HUES64 (cell line): ENCODE data around the gene KLHL29.

ENCODE experiments used
- H3K27ac ChIP-seq: 2 replicates; pipeline ENCODE4 v1.7.0; 2013; ENCODE audit warnings: low read depth, low read length, inconsistent platforms
- H3K27me3 ChIP-seq: 2 replicates; pipeline ENCODE4 v1.6.1; 2013; ENCODE audit warnings: mild to moderate bottlenecking, low read length; ENCODE audit not compliant: insufficient read depth
- H3K36me3 ChIP-seq: 2 replicates; pipeline ENCODE4 v1.6.1; 2013; ENCODE audit warnings: mild to moderate bottlenecking, low read length; ENCODE audit not compliant: insufficient read depth
- H3K4me1 ChIP-seq: 2 replicates; pipeline ENCODE4 v1.6.1; 2013; ENCODE audit warnings: mild to moderate bottlenecking, low read length, moderate library complexity; ENCODE audit not compliant: insufficient read depth
- H3K4me3 ChIP-seq: 2 replicates; pipeline ENCODE4 v1.5.1; 2013; ENCODE audit warnings: mild to moderate bottlenecking, low read length, moderate library complexity
- H3K9ac ChIP-seq: 2 replicates; pipeline ENCODE4 v1.6.1; 2013; ENCODE audit warnings: mild to moderate bottlenecking, low read depth, low read length
- H3K9me3 ChIP-seq: 2 replicates; pipeline ENCODE4 v1.6.1; 2013; ENCODE audit warnings: low read depth, low read length; ENCODE audit not compliant: insufficient read depth
- WGBS: fragments of 150-250, 120-280 bp; methylation state at CpG from one replicate; pipeline ENCODE4 v1.1.7; 2013; ENCODE audit warnings: missing lambda C conversion rate; 5-methylcytosine and 5-hydroxymethylcytosine counted together

The KLHL29 gene

DNA sequence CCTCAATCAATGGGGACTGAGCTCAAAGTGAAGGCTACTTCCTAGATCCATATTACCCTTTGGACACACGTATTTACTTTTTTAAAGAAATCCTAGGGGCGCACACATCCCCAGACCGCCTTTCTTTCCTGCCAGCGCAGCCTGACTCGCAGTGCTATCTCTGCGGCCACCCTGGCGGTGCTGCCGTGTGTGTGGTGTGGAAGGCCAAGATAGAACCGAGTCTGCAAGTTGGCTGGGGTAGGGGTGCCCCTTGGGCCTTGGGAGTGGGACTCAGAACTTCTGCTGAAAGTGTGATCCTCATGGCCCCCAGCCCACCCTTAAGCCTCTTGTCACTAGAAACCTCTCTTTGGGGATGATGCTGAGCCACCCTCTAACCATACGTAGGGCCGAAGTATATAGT lies 143.7 kb downstream of the KLHL29 start:
- H3K27ac ChIP-seq = no peak overlapping the region
- H3K36me3 ChIP-seq = no peaks in the 10 kb centered on the region
- H3K9ac ChIP-seq = no peak overlapping the region
- H3K27me3 ChIP-seq = no peaks in the 10 kb centered on the region
- H3K4me1 ChIP-seq = peaks cover 18% of the 10 kb centered on the region
- 95% methylated on average over 11 of the region's 11 CpGs for WGBS
- no peak overlapping the region for H3K4me3 ChIP-seq
- no peaks in the 10 kb centered on the region for H3K9me3 ChIP-seq

DNA sequence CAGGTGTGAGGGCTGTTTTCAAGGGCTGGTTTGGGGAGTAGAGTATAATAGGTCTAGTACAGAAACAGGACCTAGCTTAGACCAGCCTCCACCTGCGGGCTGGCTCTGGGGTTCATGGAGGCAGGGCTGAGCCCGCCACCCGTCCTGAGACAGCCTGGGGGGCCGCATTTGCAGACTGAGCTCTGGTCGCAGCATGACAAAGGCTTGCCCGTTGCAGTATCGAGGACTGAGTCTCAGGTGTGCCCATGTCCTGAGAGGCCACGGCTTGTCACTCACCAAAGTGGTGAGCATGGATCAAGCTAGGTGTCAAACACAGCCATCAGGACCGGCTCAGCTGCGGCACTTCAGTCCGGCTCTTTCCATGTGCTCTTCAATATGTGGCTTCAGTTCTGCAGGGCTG lies 144.7 kb downstream of the KLHL29 start:
- H3K9ac ChIP-seq = no peak overlapping the region
- peaks cover 23% of the 10 kb centered on the region for H3K4me1 ChIP-seq
- no peaks in the 10 kb centered on the region for H3K9me3 ChIP-seq
- 93% methylated on average over 11 of the region's 11 CpGs for WGBS
- no peaks in the 10 kb centered on the region for H3K36me3 ChIP-seq
- no peak overlapping the region for H3K27ac ChIP-seq
- no peaks in the 10 kb centered on the region for H3K27me3 ChIP-seq
- no peak overlapping the region for H3K4me3 ChIP-seq

GRCh38 chr2:23530206-23530908 lies 145.4 kb downstream of the KLHL29 start:
- no peak overlapping the region for H3K9ac ChIP-seq
- no peaks in the 10 kb centered on the region for H3K9me3 ChIP-seq
- WGBS = 89% methylated on average over 11 of the region's 12 CpGs
- H3K4me1 ChIP-seq = peaks cover 21% of the 10 kb centered on the region
- H3K27me3 ChIP-seq = no peaks in the 10 kb centered on the region
- no peaks in the 10 kb centered on the region for H3K36me3 ChIP-seq
- H3K27ac ChIP-seq = no peak overlapping the region
- H3K4me3 ChIP-seq = no peak overlapping the region

DNA sequence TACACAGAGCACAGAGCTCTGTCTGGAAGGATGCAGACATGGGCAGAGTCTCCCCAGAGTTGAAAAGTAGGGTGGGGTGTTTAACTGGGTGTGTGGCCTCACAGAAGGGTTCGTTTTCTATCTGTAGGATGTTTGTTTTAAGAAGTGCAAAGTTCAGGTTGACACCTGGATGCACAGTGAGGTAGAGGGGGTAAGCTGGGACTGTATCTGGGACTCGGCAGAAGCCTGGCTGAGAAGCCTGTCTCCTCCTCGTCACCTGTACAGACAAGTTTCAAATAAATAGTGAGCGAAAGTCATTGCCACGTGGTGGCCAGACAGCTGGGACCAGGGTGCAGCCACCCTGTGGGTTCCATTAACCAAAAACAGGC lies 145.9 kb downstream of the KLHL29 start:
- no peaks in the 10 kb centered on the region for H3K27me3 ChIP-seq
- H3K9ac ChIP-seq = no peak overlapping the region
- H3K36me3 ChIP-seq = no peaks in the 10 kb centered on the region
- peaks cover 21% of the 10 kb centered on the region for H3K4me1 ChIP-seq
- no peak overlapping the region for H3K4me3 ChIP-seq
- WGBS = 93% methylated on average over 5 of the region's 5 CpGs
- H3K9me3 ChIP-seq = no peaks in the 10 kb centered on the region
- no peak overlapping the region for H3K27ac ChIP-seq

- H3K27me3 ChIP-seq = no peaks in the 10 kb centered on the region
- no peaks in the 10 kb centered on the region for H3K36me3 ChIP-seq
- 92% methylated on average over 11 of the region's 11 CpGs for WGBS
- no peak overlapping the region for H3K4me3 ChIP-seq
- H3K4me1 ChIP-seq = peaks cover 21% of the 10 kb centered on the region
- H3K9ac ChIP-seq = no peak overlapping the region
- H3K9me3 ChIP-seq = no peaks in the 10 kb centered on the region
- H3K27ac ChIP-seq = no peak overlapping the region
These were observed 146.3 kb downstream of the KLHL29 start for GRCh38 chr2:23531280-23531679.

- Histone ChIP-seq H3K36me3 (no peaks in the 10 kb centered on the region), H3K9me3 (no peaks in the 10 kb centered on the region), H3K4me1 (peaks cover 21% of the 10 kb centered on the region), H3K4me3 (no peak overlapping the region), H3K27me3 (no peaks in the 10 kb centered on the region), H3K27ac (no peak overlapping the region), H3K9ac (no peak overlapping the region)
- WGBS = 89% methylated on average over 8 of the region's 8 CpGs
These were observed 146.9 kb downstream of the KLHL29 start for GRCh38 chr2:23531881-23532280.

- Histone ChIP-seq H3K4me3 (no peak overlapping the region), H3K4me1 (peaks cover 21% of the 10 kb centered on the region), H3K9ac (no peak overlapping the region), H3K36me3 (no peaks in the 10 kb centered on the region), H3K27me3 (no peaks in the 10 kb centered on the region), H3K9me3 (no peaks in the 10 kb centered on the region), H3K27ac (no peak overlapping the region)
- WGBS = 76% methylated on average over 23 of the region's 23 CpGs
These were observed 147.7 kb downstream of the KLHL29 start for GRCh38 chr2:23532391-23533337.

DNA sequence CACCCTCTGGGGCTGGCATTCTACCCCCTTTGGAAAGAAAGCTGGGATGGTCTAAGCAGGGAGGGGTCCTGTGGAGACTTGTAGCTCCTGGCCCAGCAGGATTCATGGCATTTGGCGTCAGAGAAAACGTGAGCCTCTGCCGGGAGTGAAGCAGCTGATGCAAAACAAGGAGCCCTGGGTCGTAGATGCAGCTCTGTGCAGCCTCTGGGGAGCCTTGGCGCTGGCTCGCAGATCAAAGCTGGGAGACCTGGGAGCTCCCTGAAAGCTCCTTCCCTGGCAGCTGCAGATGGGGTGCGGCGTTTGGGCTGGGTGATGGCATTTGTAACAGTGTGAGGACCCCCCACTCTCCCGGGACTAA lies 148.3 kb downstream of the KLHL29 start:
- Histone ChIP-seq H3K27ac (no peak overlapping the region), H3K36me3 (no peaks in the 10 kb centered on the region), H3K4me3 (no peak overlapping the region), H3K4me1 (peaks cover 21% of the 10 kb centered on the region), H3K9me3 (no peaks in the 10 kb centered on the region), H3K9ac (no peak overlapping the region), H3K27me3 (no peaks in the 10 kb centered on the region)
- 37% methylated on average over 9 of the region's 9 CpGs for WGBS

DNA sequence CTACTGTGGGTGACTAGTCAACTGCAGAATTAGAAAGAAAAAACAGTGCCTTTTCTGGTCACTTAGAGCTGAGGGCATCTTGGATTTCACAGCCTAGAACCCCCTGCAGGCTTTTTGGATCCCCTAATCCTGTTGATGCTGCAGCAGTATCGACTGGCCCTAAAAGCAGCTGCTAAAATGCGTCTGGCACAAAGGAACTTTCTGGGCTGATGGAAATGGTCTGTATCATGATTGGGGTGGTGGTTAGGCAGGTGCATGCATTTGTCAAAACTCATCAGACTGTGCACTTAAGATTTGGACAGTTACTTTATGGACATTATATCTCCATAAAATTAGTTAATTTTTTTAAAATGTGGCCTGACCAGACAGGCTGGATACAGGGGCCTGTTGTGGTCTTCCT lies 149.8 kb downstream of the KLHL29 start:
- H3K4me1 ChIP-seq = peaks cover 21% of the 10 kb centered on the region
- no peaks in the 10 kb centered on the region for H3K27me3 ChIP-seq
- no peak overlapping the region for H3K4me3 ChIP-seq
- H3K27ac ChIP-seq = no peak overlapping the region
- no peaks in the 10 kb centered on the region for H3K9me3 ChIP-seq
- H3K36me3 ChIP-seq = no peaks in the 10 kb centered on the region
- H3K9ac ChIP-seq = no peak overlapping the region
- WGBS = 84% methylated on average over 2 of the region's 2 CpGs

DNA sequence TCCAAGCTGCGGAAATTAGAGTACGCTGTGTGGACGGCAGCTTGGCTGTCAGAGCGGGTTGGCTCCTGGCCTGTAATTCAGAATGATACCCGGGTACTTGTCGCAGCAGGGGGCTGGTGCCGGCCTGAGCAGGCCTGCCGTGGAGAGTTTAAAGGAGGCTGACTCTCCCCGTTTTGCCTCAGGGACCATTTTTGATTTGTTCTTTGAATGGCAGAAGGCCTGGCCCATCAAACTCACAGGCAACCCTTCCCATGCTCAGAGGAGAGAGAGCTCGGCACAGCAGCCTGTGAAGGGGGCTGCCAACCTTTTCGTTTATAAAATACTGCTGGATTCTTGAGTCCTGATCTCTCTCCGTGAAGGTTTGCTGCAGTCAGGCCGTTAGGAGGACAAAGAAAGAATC lies 151.3 kb downstream of the KLHL29 start:
- WGBS = 71% methylated on average over 13 of the region's 13 CpGs
- no peaks in the 10 kb centered on the region for H3K9me3 ChIP-seq
- no peaks in the 10 kb centered on the region for H3K27me3 ChIP-seq
- H3K4me3 ChIP-seq = no peak overlapping the region
- H3K4me1 ChIP-seq = peaks cover 24% of the 10 kb centered on the region
- no peaks in the 10 kb centered on the region for H3K36me3 ChIP-seq
- no peak overlapping the region for H3K27ac ChIP-seq
- H3K9ac ChIP-seq = no peak overlapping the region

- H3K4me1 ChIP-seq = peaks cover 26% of the 10 kb centered on the region; the same call in 1 of the 2 replicates
- 92% methylated on average over 5 of the region's 5 CpGs for WGBS
These were observed 153.0 kb downstream of the KLHL29 start for GRCh38 chr2:23537991-23538390.

More at GRCh38 chr2:23537991-23538390, 153.0 kb downstream of the KLHL29 start:
- Histone ChIP-seq H3K9ac (no peak overlapping the region), H3K9me3 (no peaks in the 10 kb centered on the region), H3K4me3 (no peak overlapping the region), H3K27me3 (no peaks in the 10 kb centered on the region), H3K36me3 (no peaks in the 10 kb centered on the region), H3K27ac (no peak overlapping the region)
